AG10803 (cell line): ENCODE data around the gene IGSF3.

Experiments
- DNase-seq: peaks from one replicate; pipeline ENCODE4 v3.0.0; 2010; ENCODE audit warnings: low read depth
- H3K4me3 ChIP-seq: 2 replicates; pipeline ENCODE4 v1.5.1; 2011; ENCODE audit warnings: mild to moderate bottlenecking, low read length, control low read depth
- TF ChIP-seq, protein P1 (sequence below): conservative IDR thresholded peaks from 2 replicates; pipeline ENCODE4 v1.5.1; 2011; ENCODE audit warnings: mild to moderate bottlenecking, low read length, control low read depth, inconsistent platforms

The IGSF3 gene

DNA sequence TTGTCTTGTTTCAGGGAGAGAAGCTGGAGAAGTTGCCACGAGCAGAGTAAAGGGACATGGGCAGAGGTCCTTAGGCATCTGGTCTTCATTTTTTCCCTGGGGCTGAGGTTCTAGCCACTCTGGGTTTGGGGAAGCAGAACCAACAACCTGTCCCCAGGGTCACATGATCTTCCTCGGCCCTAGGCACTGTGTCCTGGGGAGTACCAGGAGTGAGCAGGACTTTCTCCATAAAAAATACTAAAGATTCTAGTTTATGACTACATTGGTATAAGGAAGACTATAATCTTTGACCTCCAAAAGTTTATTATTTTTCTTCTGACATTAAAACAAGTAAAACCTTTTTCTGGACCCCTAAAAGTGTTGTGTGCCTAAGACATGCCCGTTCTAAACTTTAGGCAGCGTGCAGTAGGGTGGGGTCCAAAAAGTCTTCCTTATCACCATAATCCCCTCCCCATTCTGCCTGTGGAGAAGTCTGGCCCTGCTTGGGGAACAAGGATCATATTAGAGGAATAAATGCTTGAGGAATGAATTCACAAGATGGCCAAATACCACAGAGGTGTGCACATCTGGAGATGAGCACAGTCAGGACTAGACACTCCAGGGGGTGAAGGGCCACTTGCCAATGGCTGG is 19.3 kb upstream of the IGSF3 start:
- TF ChIP-seq, protein P1, sequence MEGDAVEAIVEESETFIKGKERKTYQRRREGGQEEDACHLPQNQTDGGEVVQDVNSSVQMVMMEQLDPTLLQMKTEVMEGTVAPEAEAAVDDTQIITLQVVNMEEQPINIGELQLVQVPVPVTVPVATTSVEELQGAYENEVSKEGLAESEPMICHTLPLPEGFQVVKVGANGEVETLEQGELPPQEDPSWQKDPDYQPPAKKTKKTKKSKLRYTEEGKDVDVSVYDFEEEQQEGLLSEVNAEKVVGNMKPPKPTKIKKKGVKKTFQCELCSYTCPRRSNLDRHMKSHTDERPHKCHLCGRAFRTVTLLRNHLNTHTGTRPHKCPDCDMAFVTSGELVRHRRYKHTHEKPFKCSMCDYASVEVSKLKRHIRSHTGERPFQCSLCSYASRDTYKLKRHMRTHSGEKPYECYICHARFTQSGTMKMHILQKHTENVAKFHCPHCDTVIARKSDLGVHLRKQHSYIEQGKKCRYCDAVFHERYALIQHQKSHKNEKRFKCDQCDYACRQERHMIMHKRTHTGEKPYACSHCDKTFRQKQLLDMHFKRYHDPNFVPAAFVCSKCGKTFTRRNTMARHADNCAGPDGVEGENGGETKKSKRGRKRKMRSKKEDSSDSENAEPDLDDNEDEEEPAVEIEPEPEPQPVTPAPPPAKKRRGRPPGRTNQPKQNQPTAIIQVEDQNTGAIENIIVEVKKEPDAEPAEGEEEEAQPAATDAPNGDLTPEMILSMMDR, result no peak

DNA sequence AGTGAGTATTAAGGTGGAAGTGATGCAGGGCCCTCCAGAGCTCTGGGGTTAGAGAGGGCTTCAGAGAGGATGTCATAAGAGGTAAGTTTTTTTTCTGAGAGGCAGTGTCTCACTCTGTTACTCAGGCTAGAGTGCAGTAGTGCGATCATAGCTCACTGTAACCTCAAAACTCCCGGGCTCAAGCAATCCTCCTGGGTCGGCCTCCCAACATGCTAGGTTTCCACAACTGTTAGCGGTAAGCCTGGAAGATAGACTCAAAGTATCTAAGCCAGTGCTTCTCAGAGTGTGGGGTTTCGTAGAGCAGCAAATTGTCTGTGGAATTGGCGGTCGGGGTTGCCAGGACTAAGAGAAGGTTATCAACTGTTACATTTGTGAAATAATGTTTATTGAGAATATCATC is 18.6 kb upstream of the IGSF3 start:
- no peak overlapping the region for H3K4me3 ChIP-seq
- TF ChIP-seq, protein P1, result no peak
- DNase-seq, result no peak

More for the DNA sequence above, 19.3 kb upstream of the IGSF3 start:
- no peak overlapping the region for H3K4me3 ChIP-seq
- peak; percentile 8 for DNase-seq

DNA sequence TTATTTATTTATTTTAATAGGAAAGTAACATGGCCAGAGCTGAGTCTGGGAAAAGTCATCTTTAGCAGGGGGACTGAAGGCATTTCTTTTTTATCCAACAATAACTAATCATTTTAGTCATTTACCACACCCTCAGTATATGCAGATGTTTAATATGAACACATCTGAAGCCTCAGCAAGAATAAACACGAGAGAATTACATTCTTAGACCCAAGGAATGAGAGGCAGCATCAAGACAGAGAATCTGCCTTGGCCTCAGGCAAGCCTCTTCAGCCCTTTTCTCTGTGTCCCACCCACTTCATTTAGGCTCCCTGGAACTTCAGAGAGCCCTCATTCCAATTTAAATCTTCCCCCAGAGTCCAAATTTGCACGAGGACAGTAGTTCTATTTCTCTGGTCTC is 17.0 kb upstream of the IGSF3 start:
- DNase-seq, result no peak
- TF ChIP-seq, protein P1, result no peak
- H3K4me3 ChIP-seq, result no peak overlapping the region

DNA sequence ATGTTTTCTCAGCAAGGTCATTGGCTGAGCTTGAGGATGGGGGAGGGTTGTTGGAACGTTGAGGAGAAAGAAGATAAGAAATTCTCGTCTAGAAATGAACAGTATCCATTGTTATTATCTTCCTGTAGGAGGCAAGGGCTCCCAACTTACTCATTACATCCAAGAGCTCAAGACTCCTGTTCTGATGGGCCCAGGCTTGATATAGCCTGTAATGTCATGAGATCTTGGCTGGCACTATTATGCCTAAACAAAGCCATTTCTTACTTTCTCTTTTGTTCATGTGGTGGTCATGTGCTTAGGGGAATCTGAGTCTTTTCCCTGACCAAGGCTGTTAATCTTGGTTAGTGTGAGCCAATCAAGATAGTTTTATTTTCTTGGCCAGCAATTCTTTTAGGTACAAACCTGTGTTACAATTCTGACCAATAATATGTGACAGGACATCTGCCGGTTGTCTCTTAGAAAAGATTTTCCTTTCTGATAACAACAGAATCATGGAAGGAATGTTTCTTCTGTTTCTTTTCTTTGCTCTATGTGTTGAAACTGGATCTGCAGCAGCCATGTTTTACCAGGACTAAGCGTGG is 15.2 kb upstream of the IGSF3 start:
- no peak for DNase-seq
- H3K4me3 ChIP-seq, result no peak overlapping the region
- TF ChIP-seq, protein P1, result no peak

DNA sequence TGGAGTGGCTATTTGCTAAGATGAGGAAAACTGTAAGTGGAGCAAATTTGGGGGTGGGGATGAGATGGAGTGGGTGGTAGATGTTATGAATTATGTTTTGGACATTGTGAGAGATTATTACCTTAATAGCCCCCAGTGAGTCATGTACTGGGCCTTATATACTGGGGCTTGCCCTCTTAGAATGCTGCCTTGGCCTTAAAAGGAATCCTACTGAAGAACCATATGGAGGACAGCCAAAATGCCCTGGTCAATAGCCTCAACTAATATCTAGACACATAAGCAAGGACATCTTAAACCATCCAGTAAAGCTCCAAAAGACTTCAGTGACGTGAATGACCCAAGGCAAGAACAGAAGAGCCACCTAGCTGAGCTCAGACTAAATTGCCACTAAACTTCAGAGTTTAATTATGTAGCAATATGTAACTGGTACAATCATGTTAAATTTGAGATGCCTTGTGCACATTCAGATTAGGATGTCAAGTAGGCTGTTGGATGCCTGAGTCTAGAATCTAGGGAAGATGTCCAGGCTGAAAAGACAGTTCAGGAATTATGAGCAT is 13.9 kb upstream of the IGSF3 start:
- TF ChIP-seq, protein P1, result no peak
- no peak for DNase-seq
- H3K4me3 ChIP-seq, result no peak overlapping the region

DNA sequence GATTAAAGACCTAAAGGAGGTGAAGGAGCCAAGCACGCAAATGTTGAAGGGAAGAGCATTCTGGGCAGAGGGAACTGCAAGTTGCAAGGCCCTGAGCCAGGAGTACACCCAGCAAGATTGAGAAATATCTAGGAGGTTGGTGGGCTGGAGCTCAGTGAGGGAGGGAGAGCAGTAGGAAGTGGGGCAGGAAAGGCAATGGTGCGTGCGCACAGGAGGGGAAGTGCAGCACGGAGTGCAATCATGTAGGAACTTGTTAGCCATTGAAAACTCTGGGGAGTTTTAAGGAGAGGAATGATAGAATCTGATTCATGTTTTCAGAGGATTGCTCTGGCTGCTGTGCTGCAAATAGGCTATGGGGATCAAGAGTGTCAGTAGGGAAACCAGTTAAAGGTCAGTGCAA is 13.2 kb upstream of the IGSF3 start:
- TF ChIP-seq, protein P1, result no peak
- DNase-seq, result no peak
- no peak overlapping the region for H3K4me3 ChIP-seq
